GM19397 (cell line): Measurements from ENCODE around the gene ANKS1A.

Experiments
- ATAC-seq: cut with Tn5 transposase; IDR thresholded peaks from one replicate; pipeline ENCODE4 v1.9.1; 2021; ENCODE audit warnings: mild to moderate bottlenecking, moderate library complexity; ENCODE audit not compliant: unreplicated experiment

The ANKS1A gene

GRCh38 chr6:35036059-35036827 is 147.2 kb downstream of the ANKS1A start:
- ATAC-seq = no peak

GRCh38 chr6:35036828-35037663 is 148.0 kb downstream of the ANKS1A start:
- ATAC-seq = no peak

GRCh38 chr6:35037664-35038038 is 148.6 kb downstream of the ANKS1A start:
- ATAC-seq = no peak

- no peak for ATAC-seq
These were observed 149.0 kb downstream of the ANKS1A start for GRCh38 chr6:35038076-35038475.

DNA sequence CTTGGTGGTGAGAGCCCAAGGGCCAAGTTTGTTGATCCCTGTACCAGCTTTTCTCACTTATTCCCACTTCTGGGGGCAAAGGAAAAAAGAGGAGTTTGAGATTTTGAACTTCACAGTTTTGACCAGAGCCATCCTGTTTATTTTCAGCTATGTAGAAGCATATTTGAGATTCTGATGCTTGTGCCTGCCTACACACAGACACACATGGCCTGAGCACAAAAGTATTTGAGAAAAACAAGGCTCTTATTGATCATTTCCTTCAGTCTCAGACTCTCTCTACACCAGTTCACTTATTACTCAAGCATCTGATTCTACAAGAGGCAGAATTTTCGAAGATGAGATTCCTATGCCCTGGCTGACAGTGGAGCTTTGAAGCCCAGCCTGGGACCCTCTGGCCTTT is 151.3 kb downstream of the ANKS1A start:
- ATAC-seq = no peak

DNA sequence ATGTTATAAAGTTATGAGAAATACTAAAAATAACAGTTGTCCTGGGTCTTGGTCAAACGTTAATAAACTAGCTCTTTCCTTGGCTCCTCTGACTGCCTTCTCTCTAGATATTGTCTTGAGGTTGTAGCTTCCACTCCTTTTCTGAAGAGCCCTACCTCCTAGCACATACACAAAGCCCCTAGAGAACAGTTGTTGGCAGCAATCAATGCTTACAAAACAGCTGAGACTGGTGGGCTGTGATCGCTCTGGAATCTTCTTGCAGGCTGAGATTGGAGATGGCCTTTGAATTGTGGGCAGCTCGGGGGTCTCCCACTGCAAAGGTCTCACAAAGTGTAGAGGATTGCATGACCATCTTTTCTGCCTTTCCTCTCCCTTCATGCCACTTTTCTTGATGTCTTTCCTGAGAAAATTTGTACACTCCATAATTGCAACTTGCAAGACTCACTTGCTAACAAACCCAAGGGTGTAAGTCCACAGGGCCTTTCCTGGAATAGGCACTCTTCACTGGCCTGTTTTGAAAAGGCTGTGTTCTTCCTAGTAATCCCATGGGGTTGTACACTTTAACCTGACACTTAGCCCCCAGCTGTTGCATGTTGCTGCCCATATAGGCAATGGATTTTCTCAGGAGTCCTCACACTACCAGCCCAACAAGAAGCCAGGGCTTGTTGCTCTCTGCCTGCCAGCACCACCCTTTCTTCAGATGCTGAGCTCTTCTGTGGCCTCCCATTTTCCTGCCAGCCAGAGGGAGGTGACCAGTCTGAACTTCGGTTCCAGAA is 152.2 kb downstream of the ANKS1A start:
- no peak for ATAC-seq

- ATAC-seq = no peak
These were observed 153.2 kb downstream of the ANKS1A start for GRCh38 chr6:35042031-35042815.

GRCh38 chr6:35043381-35044130 is 154.5 kb downstream of the ANKS1A start:
- no peak for ATAC-seq

DNA sequence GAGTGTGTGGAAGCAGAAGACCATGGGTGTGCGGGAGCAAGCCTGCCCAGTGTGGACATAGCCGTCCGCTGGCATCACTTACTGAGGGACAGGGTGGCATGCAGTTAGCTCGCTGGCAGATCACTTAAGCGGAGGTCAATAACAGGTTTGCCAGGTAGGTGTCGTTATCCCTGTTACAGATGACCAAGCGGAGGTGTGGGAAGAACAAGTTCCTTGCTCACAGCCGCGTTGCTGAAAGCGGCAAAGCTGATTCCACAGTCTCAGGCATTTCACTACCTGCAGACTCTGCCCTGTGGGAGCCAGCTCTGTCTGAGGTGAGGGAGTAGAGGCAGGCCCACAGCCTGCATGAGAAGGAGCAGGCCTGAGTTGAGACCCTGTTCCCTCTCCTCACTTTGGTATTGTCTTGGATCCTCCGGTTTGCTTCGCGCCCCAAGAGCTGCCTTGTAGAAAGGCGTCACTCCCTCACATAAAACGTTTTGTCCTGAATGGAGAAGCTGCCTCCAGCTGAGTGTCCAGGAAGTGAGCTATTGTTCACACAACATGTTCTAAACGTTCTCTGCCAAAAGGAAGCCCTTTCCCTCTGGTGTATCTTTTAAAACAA is 155.2 kb downstream of the ANKS1A start:
- ATAC-seq = no peak

DNA sequence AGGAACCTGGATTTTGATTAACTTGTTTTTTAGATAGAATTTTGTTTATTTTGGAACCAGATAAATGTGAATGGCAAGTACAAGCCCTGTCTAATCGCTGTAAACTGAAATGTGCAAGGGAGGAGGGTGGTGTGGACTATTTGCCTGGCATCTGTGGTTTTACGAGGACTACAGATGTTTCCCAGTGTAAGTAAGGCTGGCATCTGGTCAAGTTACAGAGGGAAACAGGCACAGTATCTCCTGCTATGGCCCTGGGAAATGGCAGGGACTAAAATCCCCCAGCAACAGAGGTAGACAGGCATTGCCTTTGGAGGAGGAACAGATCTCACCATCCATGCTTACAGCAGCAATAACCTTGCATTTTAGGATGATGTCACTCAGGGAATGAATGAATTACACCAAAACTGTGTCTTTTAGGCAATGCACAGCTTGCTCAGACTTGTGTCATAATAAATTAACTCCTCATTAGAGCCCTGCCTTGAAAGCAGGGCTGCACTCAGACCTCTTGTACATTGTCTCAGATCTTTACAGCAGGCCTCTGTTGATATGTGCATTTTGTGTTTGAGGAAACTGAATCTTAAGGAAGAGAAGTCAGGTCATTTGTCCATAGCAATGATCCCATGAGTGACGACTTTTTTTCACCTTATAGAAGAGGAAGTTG is 155.8 kb downstream of the ANKS1A start:
- no peak for ATAC-seq

- no peak for ATAC-seq
These were observed 157.0 kb downstream of the ANKS1A start for GRCh38 chr6:35046103-35046502.

DNA sequence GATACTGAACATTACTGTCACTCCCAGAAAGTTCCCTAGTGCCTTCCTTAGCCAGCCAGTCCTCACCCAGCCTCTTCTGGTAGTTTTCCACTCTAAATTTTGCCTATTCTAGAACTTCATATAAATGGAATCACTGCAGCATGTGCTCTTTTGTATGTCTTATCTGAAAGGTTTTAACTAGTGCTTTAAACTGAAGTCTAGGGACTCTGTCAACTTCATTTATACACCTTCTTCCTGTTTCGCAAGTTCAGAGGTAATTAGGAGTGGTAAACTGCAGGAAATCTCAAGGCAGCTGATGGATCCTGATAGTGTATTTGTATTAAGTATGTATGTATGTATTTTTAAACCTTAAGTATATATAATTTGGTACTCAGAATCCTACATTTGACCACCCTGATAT is 157.8 kb downstream of the ANKS1A start:
- ATAC-seq = no peak

- no peak for ATAC-seq
These were observed 158.4 kb downstream of the ANKS1A start for GRCh38 chr6:35047265-35048011.

- ATAC-seq = no peak
These were observed 159.1 kb downstream of the ANKS1A start for GRCh38 chr6:35048031-35048613.

DNA sequence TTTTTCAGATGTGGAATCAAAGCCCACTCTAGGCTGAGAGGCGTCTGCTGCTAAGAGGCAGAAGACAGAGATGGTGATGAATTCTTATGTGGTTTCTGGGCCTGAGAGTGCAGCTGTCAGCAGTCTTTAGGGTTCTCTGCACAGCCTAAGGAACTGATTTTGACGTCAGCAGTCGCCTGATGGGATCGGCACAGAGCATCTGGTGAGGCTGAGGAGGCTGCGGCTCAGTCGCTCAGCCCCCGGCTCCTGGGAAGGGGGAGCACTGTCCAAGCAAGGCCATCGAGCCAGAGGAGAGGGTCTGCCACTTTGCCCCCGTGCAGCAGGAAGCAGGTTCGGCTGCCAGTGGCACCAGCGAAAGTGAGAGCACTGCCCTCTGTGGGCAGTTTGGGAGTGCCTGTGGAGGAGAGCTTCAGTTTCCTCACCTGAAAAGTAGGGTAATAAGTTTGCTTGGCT is 159.6 kb downstream of the ANKS1A start:
- ATAC-seq = no peak

- no peak for ATAC-seq
These were observed 160.2 kb downstream of the ANKS1A start for GRCh38 chr6:35049156-35049735.

DNA sequence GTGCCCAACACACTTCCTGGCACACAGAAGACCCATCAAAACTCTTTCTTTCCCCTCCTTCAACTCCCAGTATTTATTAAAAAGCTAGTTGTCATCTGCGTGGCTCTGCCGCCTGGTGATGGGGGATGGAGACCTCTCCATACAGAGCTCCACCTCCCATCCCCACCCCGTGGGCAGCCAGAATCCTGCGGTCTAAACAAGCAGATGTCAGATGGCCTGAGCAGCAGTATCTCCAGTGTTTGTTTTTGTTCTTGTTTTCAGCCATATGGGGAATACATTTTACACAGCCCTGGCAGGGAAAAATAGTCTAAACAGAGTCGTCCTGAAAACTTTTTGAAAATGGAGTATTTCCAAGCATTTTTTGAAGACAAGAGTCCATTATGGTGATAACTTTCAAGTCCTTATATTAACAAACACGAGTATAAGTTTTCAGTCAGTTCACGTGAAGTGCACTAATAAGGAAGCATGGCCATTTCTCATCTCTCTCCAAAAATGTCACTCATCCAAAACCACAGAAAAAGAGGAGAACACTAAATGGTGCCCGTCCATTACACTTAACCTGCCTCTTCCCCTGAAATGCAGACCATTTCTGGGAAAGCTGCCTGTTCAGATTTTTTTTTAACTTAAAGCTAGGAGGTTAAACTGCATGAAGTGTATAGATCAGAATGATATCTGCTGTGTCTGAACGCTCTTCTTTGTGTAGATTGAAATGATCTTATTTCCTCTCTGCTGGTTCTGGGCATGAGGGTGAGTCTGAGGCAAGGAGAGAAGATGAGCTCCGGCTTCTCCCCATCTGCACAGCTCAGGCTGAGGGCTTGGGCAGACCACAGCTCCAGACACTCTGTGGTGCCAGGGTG is 161.1 kb downstream of the ANKS1A start:
- ATAC-seq = no peak
